Ascending aorta (tissue), 2 donors: ENCODE data around the gene RUNX3. TPM values are rescaled to one million over a fixed set of nuclear protein-coding genes. Genes with fewer than 3 reads are reported as not detected.

Experiments
- DNase-seq, 2 donors: peaks; one replicate each; pipeline ENCODE4 v3.0.0-alpha.2; 2019; ENCODE audit warnings: low spot score in 2 of 2
- H3K27ac ChIP-seq, 2 donors: fragments of 200-600 bp; sonication (generic); one replicate each; pipeline ENCODE4 v1.5.1; 2016 to 2017; ENCODE audit warnings: mild to moderate bottlenecking in 1 of 2
- H3K27me3 ChIP-seq: fragments of 200-600 bp; sonication (generic); one replicate; pipeline ENCODE4 v1.5.1; 2017
- H3K36me3 ChIP-seq, 2 donors: fragments of 200-600 bp; sonication (generic); one replicate each; pipeline ENCODE4 v1.5.1; 2016
- H3K4me1 ChIP-seq, 2 donors: fragments of 200-600 bp; sonication (generic); one replicate each; pipeline ENCODE4 v1.5.1; 2016 to 2017; ENCODE audit warnings: mild to moderate bottlenecking in 1 of 2
- H3K4me3 ChIP-seq, 2 donors: fragments of 200-600 bp; sonication (generic); one replicate each; pipeline ENCODE4 v1.5.1; 2016 to 2017; ENCODE audit warnings: mild to moderate bottlenecking in 1 of 2
- H3K9me3 ChIP-seq, 2 donors: fragments of 200-600 bp; sonication (generic); one replicate each; pipeline ENCODE4 v1.5.1; 2016
- intact Hi-C: fragments of 100-400 bp; cut with DNase I; formaldehyde crosslinking; loops from one replicate; pipeline ENCODE4 v1.15.1; 2023
- total RNA-seq: library from RNA; depleted of rRNA; stranded (reverse); fragments of >200 nt; gene quantifications from one replicate; pipeline ENCODE4 v1.1.0, GENCODE V29; 2016
- TF ChIP-seq, protein P1 (sequence below), 3 experiments: fragments of 200-600 bp in 2 of 3; fragments of 450-650 bp in 1 of 3; sonication (generic) in 2 of 3; IDR thresholded peaks; one replicate each; pipeline ENCODE4 v1.5.1; 2016 to 2019; ENCODE audit warnings: antibody characterized with exemption in 3 of 3, mild to moderate bottlenecking in 1 of 3, moderate library complexity in 1 of 3

Gene RUNX3
- total RNA-seq, 1 donor from 2014 or later: 0.21 TPM

DNA sequence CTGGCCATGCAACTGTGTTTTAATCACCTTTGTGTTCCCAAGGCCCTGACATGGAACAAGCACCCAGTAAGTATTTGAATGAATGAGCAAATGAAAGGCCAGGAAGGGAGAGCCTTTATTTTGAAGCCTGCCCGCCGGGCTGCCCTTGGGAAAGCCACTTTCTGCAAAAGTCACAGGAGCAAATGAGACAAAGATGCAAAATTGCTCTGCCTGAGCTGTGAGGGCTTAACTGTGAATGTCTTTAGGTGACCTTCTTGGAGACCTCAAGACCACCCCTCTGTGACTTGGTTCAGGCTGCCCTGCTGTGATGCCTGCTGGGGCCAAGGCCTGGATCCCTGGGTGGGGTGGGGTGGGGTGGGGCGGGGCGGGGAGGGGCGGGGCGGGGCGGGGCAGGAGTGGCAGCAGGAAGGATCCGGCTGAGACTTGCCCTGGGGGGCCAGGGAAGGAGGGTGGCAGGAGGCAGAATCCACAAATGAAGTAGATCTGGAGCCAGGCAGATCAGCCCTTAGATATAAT lies 54.0 kb downstream of the RUNX3 start:
- TF ChIP-seq, protein P1, sequence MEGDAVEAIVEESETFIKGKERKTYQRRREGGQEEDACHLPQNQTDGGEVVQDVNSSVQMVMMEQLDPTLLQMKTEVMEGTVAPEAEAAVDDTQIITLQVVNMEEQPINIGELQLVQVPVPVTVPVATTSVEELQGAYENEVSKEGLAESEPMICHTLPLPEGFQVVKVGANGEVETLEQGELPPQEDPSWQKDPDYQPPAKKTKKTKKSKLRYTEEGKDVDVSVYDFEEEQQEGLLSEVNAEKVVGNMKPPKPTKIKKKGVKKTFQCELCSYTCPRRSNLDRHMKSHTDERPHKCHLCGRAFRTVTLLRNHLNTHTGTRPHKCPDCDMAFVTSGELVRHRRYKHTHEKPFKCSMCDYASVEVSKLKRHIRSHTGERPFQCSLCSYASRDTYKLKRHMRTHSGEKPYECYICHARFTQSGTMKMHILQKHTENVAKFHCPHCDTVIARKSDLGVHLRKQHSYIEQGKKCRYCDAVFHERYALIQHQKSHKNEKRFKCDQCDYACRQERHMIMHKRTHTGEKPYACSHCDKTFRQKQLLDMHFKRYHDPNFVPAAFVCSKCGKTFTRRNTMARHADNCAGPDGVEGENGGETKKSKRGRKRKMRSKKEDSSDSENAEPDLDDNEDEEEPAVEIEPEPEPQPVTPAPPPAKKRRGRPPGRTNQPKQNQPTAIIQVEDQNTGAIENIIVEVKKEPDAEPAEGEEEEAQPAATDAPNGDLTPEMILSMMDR (IDR thresholded peaks at IDR 0.05): no peak
- Histone ChIP-seq H3K27ac (no peak overlapping the region), H3K36me3 (no peaks in the 10 kb centered on the region), H3K4me1 (no peaks in the 10 kb centered on the region), H3K27me3 (no peaks in the 10 kb centered on the region), H3K9me3 (no peaks in the 10 kb centered on the region), H3K4me3 (no peak overlapping the region)
- DNase-seq: peak in 1 of 2 donors; percentile 18
- intact Hi-C loops: no loop called here

DNA sequence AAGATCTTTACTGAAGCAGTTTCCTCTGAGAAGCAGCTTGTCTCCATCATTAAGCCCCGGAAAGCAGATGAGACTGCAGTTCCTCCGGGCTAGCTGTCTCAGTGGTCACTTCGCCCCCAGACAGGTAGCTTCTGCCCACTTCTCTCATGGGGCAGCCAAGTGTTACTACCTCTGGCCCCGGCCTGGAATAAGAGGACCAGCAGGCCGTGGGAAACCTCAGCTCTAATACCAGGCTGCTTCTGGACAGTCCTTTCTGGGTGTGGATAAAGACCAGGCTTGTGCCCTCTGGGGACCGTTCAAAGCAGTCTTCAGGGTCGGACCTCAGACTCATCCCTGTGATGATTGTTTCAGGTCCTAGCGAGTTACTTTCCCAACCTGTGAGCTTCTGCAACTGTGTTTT lies 54.8 kb downstream of the RUNX3 start:
- peak in 1 of 2 donors; percentile 25 for DNase-seq
- TF ChIP-seq, protein P1 (IDR thresholded peaks at IDR 0.05): no peak
- intact Hi-C loops: no loop called here

DNA sequence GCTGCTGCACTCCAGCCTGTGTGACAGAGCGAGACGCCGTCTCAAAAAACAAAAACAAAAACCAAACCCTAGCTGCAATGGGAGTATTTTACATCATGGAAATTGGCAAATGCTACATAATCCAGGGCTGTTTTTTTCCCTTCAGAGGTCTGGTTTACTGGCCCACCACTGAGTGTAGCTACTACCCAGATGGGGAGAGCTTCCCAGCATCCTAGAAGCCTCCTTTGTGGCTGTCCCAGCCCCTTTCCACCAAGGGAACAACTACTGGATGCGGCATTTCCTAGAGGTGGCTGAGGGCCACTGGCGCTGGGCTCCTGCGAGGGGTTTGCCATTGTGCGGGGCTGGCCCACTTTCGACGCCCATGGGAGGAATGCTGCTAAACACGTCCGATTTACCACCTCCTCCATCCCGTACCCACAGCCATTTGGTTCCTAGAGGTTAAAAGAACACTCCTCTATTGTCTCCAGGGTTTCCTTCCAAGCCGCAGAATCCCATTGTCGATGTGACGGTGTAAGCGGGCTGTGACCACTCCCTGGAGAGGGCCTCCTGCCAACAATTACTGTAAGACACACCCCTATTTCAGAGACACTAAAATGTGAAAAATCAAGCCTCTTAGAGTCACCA lies 55.4 kb downstream of the RUNX3 start:
- intact Hi-C loops: no loop called here
- Histone ChIP-seq H3K9me3 (no peaks in the 10 kb centered on the region), H3K4me3 (no peak overlapping the region), H3K27ac (no peak overlapping the region), H3K4me1 (no peaks in the 10 kb centered on the region), H3K27me3 (no peaks in the 10 kb centered on the region), H3K36me3 (no peaks in the 10 kb centered on the region)
- DNase-seq: peak in 1 of 2 donors; percentile 42
- TF ChIP-seq, protein P1 (IDR thresholded peaks at IDR 0.05): no peak

More for the DNA sequence above, 54.8 kb downstream of the RUNX3 start:
- Histone ChIP-seq H3K36me3 (no peaks in the 10 kb centered on the region), H3K4me3 (no peak overlapping the region), H3K27me3 (no peaks in the 10 kb centered on the region), H3K27ac (no peak overlapping the region), H3K4me1 (no peaks in the 10 kb centered on the region), H3K9me3 (no peaks in the 10 kb centered on the region)

DNA sequence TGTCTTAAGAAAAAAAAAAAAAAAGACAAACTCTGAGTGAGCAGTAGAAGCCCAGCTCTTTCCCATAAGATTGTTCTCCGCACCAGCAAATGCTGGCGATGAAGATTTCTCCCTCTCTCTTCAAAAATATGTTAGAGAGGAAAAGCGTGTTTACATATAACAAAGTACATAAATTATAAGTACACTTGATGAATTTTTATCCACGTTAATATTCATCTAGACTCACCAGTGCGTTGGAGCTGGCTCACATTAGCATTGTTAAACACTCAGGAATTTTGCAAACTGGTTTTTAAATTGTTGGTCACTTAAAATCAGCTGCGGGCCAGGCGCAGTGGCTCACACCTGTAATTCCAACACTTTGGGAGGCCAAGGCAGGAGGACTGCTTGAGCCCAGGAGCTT lies 56.0 kb downstream of the RUNX3 start:
- no peak for DNase-seq
- no peaks in the 10 kb centered on the region for H3K4me1 ChIP-seq
- intact Hi-C loops: no loop called here
- TF ChIP-seq, protein P1 (IDR thresholded peaks at IDR 0.05): no peak
- H3K27me3 ChIP-seq: no peaks in the 10 kb centered on the region
- no peaks in the 10 kb centered on the region for H3K9me3 ChIP-seq
- H3K4me3 ChIP-seq: no peak overlapping the region
- H3K27ac ChIP-seq: no peak overlapping the region
- H3K36me3 ChIP-seq: no peaks in the 10 kb centered on the region

DNA sequence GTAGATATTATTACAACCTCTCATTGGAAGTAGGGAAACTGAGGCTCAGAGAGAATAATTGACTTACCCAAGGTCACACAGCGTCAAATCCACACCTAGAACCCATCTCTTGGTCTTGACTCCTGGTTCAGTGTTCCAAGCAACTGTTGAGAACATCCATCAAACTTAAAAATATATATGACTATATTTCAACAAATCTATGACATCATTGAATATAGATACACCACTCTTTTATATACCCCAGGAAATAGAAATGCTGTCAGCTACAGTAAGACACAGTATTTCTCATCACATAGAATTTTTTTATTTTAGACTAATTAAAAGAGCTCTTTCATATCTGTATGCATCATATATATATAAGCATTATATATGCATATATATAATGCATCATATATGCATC lies 56.9 kb downstream of the RUNX3 start:
- no peak for DNase-seq
- Histone ChIP-seq H3K36me3 (no peaks in the 10 kb centered on the region), H3K27me3 (no peaks in the 10 kb centered on the region), H3K9me3 (no peaks in the 10 kb centered on the region), H3K27ac (no peak overlapping the region), H3K4me3 (no peak overlapping the region), H3K4me1 (no peaks in the 10 kb centered on the region)
- intact Hi-C loops: no loop called here
- TF ChIP-seq, protein P1 (IDR thresholded peaks at IDR 0.05): no peak
